ENCODE measurements around the gene RAD51B.

The RAD51B gene

DNA sequence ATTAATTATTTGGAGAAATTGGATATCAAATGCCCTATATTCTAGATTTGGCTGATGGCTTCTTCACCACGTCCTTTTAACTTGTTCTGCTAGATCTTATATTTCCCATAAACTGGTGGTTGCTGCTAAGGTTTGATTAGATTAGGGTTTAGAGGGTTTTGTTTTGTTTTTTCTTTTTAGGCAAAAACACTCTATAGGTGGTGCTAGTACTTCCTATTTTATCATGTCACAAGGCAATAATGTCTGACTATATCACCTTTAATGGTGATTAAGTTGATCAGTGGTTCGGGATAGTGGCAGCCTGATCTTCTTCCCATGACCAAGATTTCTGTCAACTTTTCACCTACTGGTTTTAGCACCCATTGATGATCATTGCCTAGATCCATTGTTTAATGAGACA lies 455.1 kb downstream of the RAD51B start:
- Histone ChIP-seq H3K4me3 (ENCODE audit: low read length) (no peak overlapping the region), H3K4me1 (ENCODE audit: control insufficient read depth, low read depth, low read length) (no peaks in the 10 kb centered on the region), H3K9ac (ENCODE audit: low read length) (no peak overlapping the region)

DNA sequence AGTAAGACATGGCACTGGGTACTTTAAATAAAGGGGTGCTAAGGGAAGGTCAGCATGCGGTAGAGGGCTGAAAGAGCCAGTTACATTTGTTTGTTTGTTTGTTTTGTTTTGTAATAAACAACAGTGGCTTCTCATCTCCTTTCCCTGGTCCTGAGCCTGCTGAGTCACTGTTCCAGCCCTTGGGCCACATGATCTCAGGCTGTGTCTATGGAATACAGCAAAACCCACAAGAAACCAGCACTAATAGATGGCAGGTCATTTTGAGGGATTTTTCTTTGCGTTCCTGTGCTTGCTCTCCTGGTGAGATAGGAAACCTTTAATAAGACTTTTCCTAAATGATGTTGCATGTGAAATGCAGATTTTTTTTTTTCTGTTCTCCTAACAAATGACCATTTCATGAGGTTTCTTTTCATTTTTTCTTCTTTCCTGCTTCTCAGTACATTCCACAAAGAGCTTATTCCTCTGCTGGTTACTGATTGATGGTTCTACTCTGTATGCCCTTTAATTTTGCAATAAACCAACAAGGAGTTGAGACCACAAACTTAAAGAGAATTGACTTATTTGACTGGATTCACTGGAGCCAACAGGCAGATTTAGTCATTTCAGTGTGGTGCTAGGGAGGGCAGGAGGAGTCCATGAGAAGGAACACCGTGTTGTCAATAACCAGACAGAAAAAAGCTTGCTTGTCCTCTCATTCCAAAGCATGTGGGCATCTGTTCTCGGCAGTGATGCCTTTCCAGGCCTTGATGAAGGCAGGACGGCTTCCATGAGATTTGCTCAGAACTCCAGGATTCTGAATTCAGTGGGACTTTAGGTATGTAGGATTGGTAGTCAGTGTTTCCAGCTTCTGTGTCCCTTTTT lies 459.2 kb downstream of the RAD51B start:
- H3K9me3 ChIP-seq (ENCODE audit: control insufficient read depth, low read depth, low read length): no peaks in the 10 kb centered on the region
- H3K36me3 ChIP-seq (ENCODE audit: control insufficient read depth, low read depth, low read length): no peaks in the 10 kb centered on the region
- H3K9ac ChIP-seq (ENCODE audit: low read length): no peak overlapping the region
- peaks cover 16% of the 10 kb centered on the region for H3K4me1 ChIP-seq (ENCODE audit: control insufficient read depth, low read depth, low read length)
- H3K27ac ChIP-seq (ENCODE audit: low read length): no peak overlapping the region
- no peak overlapping the region for H3K4me3 ChIP-seq (ENCODE audit: low read length)
- H3K27me3 ChIP-seq (ENCODE audit: control insufficient read depth, insufficient read depth, low read length): no peaks in the 10 kb centered on the region

More for the DNA sequence above, 455.1 kb downstream of the RAD51B start:
- H3K27ac ChIP-seq (ENCODE audit: low read length): no peak overlapping the region
- no peaks in the 10 kb centered on the region for H3K36me3 ChIP-seq (ENCODE audit: control insufficient read depth, low read depth, low read length)
- H3K9me3 ChIP-seq (ENCODE audit: control insufficient read depth, low read depth, low read length): no peaks in the 10 kb centered on the region
- H3K27me3 ChIP-seq (ENCODE audit: control insufficient read depth, insufficient read depth, low read length): no peaks in the 10 kb centered on the region

DNA sequence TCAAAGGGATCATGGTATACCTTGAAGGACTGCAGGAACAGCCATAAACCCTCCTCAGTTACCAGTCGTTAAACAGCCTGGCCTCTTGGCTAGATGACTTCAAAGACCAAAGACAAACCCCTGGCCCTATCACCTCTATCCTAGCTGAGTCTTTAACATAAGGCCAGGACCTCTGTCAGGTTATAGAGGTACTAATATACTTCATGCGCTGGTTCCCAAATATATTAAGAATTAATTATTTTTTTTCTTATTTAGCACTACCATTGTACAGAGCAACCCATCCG lies 459.8 kb downstream of the RAD51B start:
- no peaks in the 10 kb centered on the region for H3K27me3 ChIP-seq (ENCODE audit: control insufficient read depth, insufficient read depth, low read length)
- no peaks in the 10 kb centered on the region for H3K36me3 ChIP-seq (ENCODE audit: control insufficient read depth, low read depth, low read length)
- H3K4me3 ChIP-seq (ENCODE audit: low read length): no peak overlapping the region
- no peak overlapping the region for H3K9ac ChIP-seq (ENCODE audit: low read length)
- no peak overlapping the region for H3K27ac ChIP-seq (ENCODE audit: low read length)
- no peaks in the 10 kb centered on the region for H3K9me3 ChIP-seq (ENCODE audit: control insufficient read depth, low read depth, low read length)
- peaks cover 18% of the 10 kb centered on the region for H3K4me1 ChIP-seq (ENCODE audit: control insufficient read depth, low read depth, low read length)

DNA sequence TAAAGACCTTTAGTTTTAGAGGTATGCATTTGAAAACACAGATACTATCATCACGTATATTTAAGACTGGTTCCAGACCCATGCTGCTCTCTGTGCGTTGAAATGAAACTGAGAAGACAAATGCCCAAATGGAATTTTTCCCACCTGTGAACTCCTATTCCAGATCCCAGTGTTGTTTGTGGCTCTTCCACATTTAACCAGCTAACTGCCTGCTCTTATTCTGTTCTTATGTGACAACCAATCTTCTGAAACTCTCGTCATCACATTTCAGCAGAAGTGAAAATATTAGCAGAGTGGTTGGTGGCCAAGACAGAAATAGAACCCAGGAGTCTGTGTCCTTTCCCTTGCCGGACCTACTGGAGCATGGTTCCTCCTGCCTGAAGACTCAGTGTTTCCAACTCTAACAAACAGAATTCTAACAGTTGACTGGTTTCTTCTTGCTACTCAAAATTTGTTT lies 460.2 kb downstream of the RAD51B start:
- peaks cover 18% of the 10 kb centered on the region for H3K4me1 ChIP-seq (ENCODE audit: control insufficient read depth, low read depth, low read length)
- H3K27ac ChIP-seq (ENCODE audit: low read length): no peak overlapping the region
- H3K9me3 ChIP-seq (ENCODE audit: control insufficient read depth, low read depth, low read length): no peaks in the 10 kb centered on the region
- no peaks in the 10 kb centered on the region for H3K36me3 ChIP-seq (ENCODE audit: control insufficient read depth, low read depth, low read length)
- H3K9ac ChIP-seq (ENCODE audit: low read length): no peak overlapping the region
- no peaks in the 10 kb centered on the region for H3K27me3 ChIP-seq (ENCODE audit: control insufficient read depth, insufficient read depth, low read length)
- no peak overlapping the region for H3K4me3 ChIP-seq (ENCODE audit: low read length)

- no peak overlapping the region for H3K27ac ChIP-seq (ENCODE audit: low read length)
- peaks cover 18% of the 10 kb centered on the region for H3K4me1 ChIP-seq (ENCODE audit: control insufficient read depth, low read depth, low read length)
Observed at GRCh38 chr14:68281497-68281896, 461.9 kb downstream of the RAD51B start.

GRCh38 chr14:68282479-68283377 lies 463.1 kb downstream of the RAD51B start:
- H3K9me3 ChIP-seq (ENCODE audit: control insufficient read depth, low read depth, low read length): no peaks in the 10 kb centered on the region
- no peaks in the 10 kb centered on the region for H3K27me3 ChIP-seq (ENCODE audit: control insufficient read depth, insufficient read depth, low read length)
- H3K36me3 ChIP-seq (ENCODE audit: control insufficient read depth, low read depth, low read length): no peaks in the 10 kb centered on the region
- peaks cover 18% of the 10 kb centered on the region for H3K4me1 ChIP-seq (ENCODE audit: control insufficient read depth, low read depth, low read length)
- no peak overlapping the region for H3K9ac ChIP-seq (ENCODE audit: low read length)
- no peak overlapping the region for H3K4me3 ChIP-seq (ENCODE audit: low read length)
- H3K27ac ChIP-seq (ENCODE audit: low read length): no peak overlapping the region

More at GRCh38 chr14:68281497-68281896, 461.9 kb downstream of the RAD51B start:
- Histone ChIP-seq H3K36me3 (ENCODE audit: control insufficient read depth, low read depth, low read length) (no peaks in the 10 kb centered on the region), H3K9me3 (ENCODE audit: control insufficient read depth, low read depth, low read length) (no peaks in the 10 kb centered on the region), H3K27me3 (ENCODE audit: control insufficient read depth, insufficient read depth, low read length) (no peaks in the 10 kb centered on the region), H3K4me3 (ENCODE audit: low read length) (no peak overlapping the region), H3K9ac (ENCODE audit: low read length) (no peak overlapping the region)

- peaks cover 18% of the 10 kb centered on the region for H3K4me1 ChIP-seq (ENCODE audit: control insufficient read depth, low read depth, low read length)
- H3K9me3 ChIP-seq (ENCODE audit: control insufficient read depth, low read depth, low read length): no peaks in the 10 kb centered on the region
- H3K36me3 ChIP-seq (ENCODE audit: control insufficient read depth, low read depth, low read length): no peaks in the 10 kb centered on the region
- H3K4me3 ChIP-seq (ENCODE audit: low read length): no peak overlapping the region
- H3K27me3 ChIP-seq (ENCODE audit: control insufficient read depth, insufficient read depth, low read length): no peaks in the 10 kb centered on the region
- H3K27ac ChIP-seq (ENCODE audit: low read length): no peak overlapping the region
- no peak overlapping the region for H3K9ac ChIP-seq (ENCODE audit: low read length)
Observed at GRCh38 chr14:68283378-68284123, 464.0 kb downstream of the RAD51B start.

DNA sequence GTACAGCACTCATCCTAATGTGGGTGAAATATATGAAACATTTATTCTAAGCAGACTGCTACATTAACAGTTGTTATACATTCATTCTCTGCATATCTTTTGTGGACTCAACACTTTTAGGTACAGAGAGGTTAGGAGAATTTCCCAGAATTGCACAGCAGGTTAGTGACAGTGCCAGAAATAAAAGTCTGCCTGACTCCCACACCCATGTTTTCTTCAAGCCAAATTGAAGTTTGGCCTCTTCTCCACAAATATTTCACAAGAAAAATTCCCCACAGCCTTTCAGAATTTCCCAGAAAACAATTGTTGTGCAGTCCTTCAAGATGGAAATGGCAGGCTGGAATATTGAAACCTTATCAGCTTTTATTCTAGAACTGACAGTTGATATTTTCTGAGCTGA lies 464.8 kb downstream of the RAD51B start:
- H3K9ac ChIP-seq (ENCODE audit: low read length): no peak overlapping the region
- peaks cover 18% of the 10 kb centered on the region for H3K4me1 ChIP-seq (ENCODE audit: control insufficient read depth, low read depth, low read length)
- no peaks in the 10 kb centered on the region for H3K27me3 ChIP-seq (ENCODE audit: control insufficient read depth, insufficient read depth, low read length)
- no peaks in the 10 kb centered on the region for H3K36me3 ChIP-seq (ENCODE audit: control insufficient read depth, low read depth, low read length)
- H3K9me3 ChIP-seq (ENCODE audit: control insufficient read depth, low read depth, low read length): no peaks in the 10 kb centered on the region
- no peak overlapping the region for H3K4me3 ChIP-seq (ENCODE audit: low read length)
- no peak overlapping the region for H3K27ac ChIP-seq (ENCODE audit: low read length)

- Histone ChIP-seq H3K4me1 (ENCODE audit: control insufficient read depth, low read depth, low read length) (peaks cover 18% of the 10 kb centered on the region), H3K9ac (ENCODE audit: low read length) (no peak overlapping the region), H3K36me3 (ENCODE audit: control insufficient read depth, low read depth, low read length) (no peaks in the 10 kb centered on the region), H3K4me3 (ENCODE audit: low read length) (no peak overlapping the region), H3K27ac (ENCODE audit: low read length) (no peak overlapping the region), H3K9me3 (ENCODE audit: control insufficient read depth, low read depth, low read length) (no peaks in the 10 kb centered on the region), H3K27me3 (ENCODE audit: control insufficient read depth, insufficient read depth, low read length) (no peaks in the 10 kb centered on the region)
Observed at GRCh38 chr14:68284834-68285233, 465.3 kb downstream of the RAD51B start.

GRCh38 chr14:68285421-68286179 lies 466.0 kb downstream of the RAD51B start:
- no peak overlapping the region for H3K9ac ChIP-seq (ENCODE audit: low read length)
- H3K4me3 ChIP-seq (ENCODE audit: low read length): no peak overlapping the region
- peaks cover 18% of the 10 kb centered on the region for H3K4me1 ChIP-seq (ENCODE audit: control insufficient read depth, low read depth, low read length)
- H3K9me3 ChIP-seq (ENCODE audit: control insufficient read depth, low read depth, low read length): no peaks in the 10 kb centered on the region
- no peaks in the 10 kb centered on the region for H3K27me3 ChIP-seq (ENCODE audit: control insufficient read depth, insufficient read depth, low read length)
- no peak overlapping the region for H3K27ac ChIP-seq (ENCODE audit: low read length)
- no peaks in the 10 kb centered on the region for H3K36me3 ChIP-seq (ENCODE audit: control insufficient read depth, low read depth, low read length)

DNA sequence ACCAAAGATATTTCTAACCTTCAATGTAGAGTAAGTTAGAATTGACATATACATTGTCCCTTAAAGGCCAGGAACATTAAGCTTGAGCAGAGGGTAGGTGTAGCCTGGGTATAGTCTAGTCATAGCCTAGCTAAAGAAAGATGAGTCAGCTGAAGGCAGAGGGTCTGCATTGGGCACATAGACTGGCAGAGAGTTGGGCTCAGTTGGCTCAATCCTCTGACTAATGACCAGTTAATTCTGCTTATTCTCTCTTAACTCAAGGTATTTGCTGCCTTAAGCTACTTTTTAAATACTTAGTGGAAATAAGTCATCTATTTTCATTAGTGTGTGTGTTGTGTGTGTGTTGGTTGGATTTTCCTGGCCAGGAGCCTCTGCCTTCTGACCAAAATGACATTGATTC lies 467.1 kb downstream of the RAD51B start:
- Histone ChIP-seq H3K9me3 (ENCODE audit: control insufficient read depth, low read depth, low read length) (no peaks in the 10 kb centered on the region), H3K36me3 (ENCODE audit: control insufficient read depth, low read depth, low read length) (no peaks in the 10 kb centered on the region), H3K4me3 (ENCODE audit: low read length) (no peak overlapping the region), H3K9ac (ENCODE audit: low read length) (no peak overlapping the region), H3K27me3 (ENCODE audit: control insufficient read depth, insufficient read depth, low read length) (no peaks in the 10 kb centered on the region), H3K4me1 (ENCODE audit: control insufficient read depth, low read depth, low read length) (peaks cover 23% of the 10 kb centered on the region), H3K27ac (ENCODE audit: low read length) (no peak overlapping the region)

All from iPS-18a (cell line).